Activated T-cell treated with anti-CD3 and anti-CD28 coated beads, Interleukin-2, amount 50 U/mL, for 48 hours (primary cell): Measurements from ENCODE around the gene TXNL4A.
A peak's percentile ranks its signal among the peaks of the same experiment; 100 is the strongest.

ENCODE experiments used
- DNase-seq, 2 experiments: peaks; one replicate each; pipeline ENCODE4 v3.0.0-alpha.2; 2020

TXNL4A gene

DNA sequence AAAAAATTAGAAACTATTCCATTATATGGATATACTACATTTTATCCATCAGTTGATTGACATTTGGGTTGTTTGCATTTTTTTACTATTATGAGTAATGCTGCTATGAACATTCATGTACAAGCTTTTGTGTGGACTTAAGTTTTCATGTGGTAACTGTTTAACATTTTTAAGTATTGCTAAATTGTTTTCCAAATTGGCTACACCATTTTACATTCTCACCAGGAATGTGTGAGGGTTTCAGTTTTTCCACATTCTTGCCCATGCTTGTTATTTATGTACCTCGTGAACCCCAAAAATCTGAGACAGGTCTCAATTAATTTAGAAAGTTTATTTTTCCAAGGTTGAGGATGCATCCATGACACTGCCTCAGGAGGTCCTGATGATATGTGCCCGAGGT, 3.1 kb upstream of the TXNL4A start:
- no peak for DNase-seq

GRCh38 chr18:79989195-79989497, 783 bp upstream of the TXNL4A start:
- peak in 1 of 2 experiments; percentile 25 for DNase-seq

GRCh38 chr18:79988071-79988450, 302 bp downstream of the TXNL4A start:
- DNase-seq, result peak; percentile 73 to 78

DNA sequence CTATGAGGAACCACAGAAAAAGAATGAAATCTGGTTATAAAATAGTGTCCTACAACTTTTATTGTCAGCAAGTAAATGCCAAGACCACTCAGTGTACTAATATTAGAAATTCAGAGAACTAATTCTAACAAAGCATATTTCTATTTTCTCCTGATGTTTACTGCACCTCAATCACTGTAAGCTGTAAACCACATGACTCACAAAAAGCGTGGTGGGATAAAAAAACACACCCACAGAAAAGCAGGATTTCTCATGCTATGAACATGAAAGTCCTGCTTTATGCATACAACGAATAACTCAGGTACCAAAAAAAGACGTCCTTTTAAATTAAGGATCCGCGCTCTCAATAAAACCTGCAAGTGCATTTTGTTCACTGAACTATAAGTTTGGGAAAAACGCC, 797 bp downstream of the TXNL4A start:
- no peak for DNase-seq

DNA sequence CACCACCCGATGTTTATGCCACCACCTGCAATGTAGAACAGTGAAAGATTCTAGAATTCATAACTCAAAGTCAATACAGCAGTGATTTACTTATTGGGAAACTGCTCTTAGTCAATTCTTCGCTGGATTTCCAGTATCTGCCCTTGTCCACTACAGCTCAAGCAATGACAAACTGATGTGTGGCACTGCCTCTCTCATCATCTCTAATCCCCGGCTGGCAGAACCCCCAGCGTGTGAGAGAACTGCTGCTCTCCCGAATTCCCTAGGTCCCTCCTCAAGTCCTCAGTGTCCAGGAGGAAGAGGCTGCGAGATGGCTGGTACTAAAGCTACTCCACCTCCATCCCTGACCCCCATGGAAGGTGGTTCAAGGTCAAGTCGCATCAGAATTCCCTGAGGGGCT, 1.6 kb downstream of the TXNL4A start:
- DNase-seq, result no peak

DNA sequence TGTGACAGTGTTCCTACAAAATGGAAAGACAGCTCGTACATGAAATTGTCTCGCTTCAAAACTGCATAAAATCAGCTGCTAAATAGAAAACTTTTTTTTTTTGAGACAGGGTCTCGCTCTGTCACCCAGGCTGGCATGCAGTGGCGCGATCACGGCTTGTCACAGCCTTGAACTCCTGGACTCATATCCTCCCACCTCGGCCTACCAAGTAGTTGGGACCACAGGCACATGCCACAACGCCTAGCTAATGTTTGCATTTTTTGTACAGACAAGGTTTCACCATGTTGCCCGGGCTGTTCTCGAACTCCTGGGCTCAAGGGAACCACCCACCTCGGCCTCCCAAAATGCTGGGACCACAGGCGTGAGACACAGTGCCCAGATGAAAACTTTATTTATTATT, 3.2 kb downstream of the TXNL4A start:
- DNase-seq, result no peak

- no peak for DNase-seq
Measured at GRCh38 chr18:79983793-79984192, 4.6 kb downstream of the TXNL4A start.

DNA sequence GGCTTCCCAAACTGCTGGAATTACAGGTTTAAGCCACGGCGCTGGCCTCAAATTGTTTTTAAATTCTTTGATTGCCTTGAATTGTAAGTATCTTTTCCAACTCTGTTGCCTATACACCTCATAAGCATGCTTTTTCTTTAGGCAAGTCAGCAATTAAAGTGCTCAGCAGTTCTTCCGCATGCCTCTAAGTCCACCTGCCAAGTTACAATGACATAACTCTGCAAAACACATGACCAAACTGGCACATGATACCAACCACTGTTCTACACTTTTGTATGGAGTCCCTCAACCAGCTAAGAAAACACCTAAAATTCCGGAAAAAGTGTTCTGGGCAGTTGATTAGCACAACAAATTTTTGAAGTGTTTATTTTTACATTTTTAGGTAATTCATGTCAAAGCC, 5.1 kb downstream of the TXNL4A start:
- no peak for DNase-seq

GRCh38 chr18:79982736-79983135, 5.6 kb downstream of the TXNL4A start:
- peak in 1 of 2 experiments; percentile 51 for DNase-seq

DNA sequence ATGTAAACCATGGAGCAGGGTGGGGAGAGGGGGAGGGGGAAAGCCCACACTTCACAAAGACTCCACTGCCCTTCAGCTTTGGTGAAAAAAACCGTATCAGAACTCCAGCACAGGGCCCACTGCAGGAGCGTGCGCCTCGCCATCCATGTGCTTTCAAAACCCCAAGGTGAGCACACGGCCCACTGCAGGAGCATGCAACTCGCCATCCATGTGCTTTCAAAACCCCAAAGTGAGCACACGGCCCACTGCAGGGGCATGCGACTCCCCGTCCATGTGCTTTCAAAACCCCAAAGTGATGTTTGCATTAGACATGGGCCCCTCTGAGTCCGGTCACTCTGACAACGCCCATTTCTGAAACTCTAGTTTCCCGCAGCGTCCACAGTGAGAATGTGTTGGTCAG, 7.8 kb downstream of the TXNL4A start:
- no peak for DNase-seq

DNA sequence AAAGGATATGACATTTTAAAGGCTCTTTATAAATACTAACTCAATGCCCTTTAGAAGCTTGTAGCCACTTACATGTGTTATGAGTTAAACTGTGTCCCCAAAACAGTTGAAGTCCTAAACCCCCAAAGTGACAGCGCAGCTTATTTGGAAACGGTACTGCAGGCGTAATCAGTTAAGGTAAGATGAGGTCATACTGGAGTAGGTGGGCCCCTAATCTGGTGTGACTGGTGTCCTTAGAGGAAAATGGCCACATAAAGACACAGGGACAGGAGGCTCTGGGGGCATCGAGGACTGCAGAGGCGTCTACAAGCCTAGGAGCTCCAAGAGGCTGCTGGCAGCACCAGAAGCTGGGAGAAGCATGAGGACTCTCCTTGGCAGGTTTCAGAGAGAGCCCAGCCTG, 8.5 kb downstream of the TXNL4A start:
- DNase-seq, result no peak

DNA sequence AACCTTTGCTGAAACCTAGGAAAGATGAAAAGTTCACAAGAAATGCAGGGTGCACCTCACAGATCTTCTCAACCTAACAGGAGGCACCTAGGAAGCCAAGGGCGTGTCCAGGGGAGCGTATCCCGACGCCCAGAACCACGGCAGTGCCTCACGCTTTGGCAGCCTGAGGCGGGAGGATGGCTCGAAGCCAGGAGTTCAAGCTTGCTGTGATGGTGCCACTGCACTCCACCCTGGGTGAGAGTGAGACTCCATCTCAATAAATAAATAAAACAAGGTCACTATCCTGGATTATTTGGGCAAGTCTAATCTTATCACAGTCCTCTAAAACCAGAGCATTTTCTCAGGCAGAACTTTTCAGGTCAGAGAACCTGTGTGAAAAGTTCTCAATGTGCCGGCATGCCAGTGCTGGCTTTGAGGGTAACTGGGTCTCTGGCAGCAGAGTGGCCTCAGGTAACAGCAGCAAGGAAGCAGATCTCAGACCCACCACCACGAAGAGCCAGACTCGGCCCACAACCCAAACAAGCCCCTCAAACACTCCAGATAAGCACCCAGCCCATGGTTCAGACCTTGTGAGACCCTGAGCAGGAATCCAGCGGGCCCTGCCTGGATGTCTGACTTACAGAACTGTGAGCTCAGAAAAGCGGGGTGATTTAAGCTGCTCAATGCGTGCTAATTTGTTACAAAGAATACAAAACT, 12.2 kb downstream of the TXNL4A start:
- no peak for DNase-seq

- no peak for DNase-seq
Measured at GRCh38 chr18:79975043-79975442, 13.3 kb downstream of the TXNL4A start.

DNA sequence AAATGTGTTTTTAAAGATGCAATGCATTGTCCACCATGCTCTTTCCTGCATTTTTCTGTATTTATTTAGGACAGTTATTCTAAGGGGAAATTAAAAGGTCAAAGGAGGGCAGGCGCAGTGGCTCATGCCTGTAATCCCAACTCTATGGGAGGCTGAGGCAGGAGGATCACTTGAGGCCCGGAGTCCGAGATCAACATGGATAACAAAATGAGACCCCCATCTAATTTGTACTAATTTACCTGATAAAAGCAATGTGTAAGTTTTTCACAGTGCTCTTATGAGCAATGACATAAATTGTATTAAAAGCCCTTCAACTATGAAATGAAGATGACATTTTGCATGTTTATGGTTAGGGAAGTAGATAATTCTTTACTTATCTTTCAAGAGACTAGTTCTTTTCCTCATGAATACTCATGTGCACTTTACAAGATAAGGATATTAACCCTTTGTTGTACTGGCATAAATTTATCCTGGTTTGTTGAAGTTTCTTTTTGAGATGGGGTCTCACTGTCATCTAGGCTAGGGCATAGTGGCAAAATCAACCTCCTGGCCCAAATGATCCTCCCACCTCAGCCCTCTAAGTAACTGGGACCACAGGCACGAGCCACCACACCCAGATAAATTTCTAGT, 14.2 kb downstream of the TXNL4A start:
- no peak for DNase-seq

DNA sequence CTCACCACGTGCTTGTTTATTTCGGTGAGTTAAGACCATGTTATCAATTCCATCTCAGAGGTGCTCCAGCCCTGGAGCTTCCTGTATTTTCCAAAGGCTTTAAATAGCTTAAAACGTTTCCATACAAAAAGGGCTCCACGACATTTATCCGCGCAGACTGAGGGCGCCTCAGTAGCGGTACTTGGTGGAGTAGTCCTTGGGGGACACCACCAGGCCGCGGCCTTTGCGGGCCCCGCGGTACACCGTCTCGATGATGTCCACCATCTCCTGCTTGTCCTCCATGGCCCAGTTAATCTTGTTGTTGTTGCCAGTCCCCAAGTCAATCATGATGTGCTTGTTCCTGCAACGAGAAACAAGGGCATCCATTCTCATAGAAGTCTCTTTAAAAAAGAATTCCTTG, 14.8 kb downstream of the TXNL4A start:
- no peak for DNase-seq

GRCh38 chr18:79972720-79973119, 15.6 kb downstream of the TXNL4A start:
- DNase-seq, result no peak

DNA sequence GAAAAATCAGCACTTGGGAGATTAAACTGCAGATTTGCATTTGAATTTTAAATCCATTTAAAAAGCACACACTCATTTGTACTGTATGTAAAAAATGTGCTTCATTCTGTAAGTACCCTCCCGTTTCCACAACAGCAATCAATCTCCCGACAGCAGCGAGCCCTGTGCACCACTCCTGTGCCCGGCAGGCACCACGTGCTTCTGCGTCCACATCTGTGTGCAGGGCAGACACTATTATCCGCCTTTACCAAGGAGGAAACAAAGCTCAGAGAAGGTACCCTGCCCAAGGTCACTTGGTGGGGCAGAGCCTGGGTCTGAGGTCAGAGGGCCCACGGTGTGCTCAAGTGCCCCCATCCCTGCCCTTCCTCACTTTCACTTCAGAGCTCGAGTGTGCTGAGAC, 16.4 kb downstream of the TXNL4A start:
- no peak for DNase-seq

- DNase-seq, result no peak
Measured at GRCh38 chr18:79971211-79971952, 17.0 kb downstream of the TXNL4A start.

DNA sequence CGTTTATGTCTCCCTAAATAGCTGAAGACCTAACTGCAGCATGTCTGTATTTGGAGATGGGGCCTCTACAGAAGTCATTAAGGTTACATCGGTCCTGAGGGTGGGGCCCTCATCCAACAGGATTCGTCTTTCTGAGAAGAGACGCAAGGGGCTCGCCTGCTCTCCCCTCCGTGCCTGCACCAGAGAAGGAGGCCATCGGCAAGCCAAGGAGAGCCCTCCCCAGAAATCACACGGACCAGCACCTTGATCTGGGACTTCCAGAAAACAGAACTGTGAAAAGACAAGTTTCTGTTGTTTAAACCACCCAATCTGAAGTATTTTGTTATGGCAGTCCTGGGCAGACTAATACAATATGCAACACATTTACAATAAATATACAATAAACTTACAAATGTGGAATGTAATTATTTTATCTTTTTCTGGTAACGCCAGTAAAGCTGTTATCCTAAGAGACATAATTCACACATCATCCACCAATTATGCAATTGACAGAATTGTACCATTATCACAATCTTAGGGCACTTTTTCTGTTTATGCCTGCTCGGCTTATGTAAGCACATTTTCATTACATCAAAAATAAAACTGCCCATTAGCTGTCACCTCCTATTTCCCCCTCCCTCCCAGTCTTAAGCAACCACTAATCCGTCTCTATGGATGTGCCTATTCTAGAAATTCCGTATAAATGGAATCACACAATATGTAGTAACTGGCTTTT, 17.8 kb downstream of the TXNL4A start:
- no peak for DNase-seq

DNA sequence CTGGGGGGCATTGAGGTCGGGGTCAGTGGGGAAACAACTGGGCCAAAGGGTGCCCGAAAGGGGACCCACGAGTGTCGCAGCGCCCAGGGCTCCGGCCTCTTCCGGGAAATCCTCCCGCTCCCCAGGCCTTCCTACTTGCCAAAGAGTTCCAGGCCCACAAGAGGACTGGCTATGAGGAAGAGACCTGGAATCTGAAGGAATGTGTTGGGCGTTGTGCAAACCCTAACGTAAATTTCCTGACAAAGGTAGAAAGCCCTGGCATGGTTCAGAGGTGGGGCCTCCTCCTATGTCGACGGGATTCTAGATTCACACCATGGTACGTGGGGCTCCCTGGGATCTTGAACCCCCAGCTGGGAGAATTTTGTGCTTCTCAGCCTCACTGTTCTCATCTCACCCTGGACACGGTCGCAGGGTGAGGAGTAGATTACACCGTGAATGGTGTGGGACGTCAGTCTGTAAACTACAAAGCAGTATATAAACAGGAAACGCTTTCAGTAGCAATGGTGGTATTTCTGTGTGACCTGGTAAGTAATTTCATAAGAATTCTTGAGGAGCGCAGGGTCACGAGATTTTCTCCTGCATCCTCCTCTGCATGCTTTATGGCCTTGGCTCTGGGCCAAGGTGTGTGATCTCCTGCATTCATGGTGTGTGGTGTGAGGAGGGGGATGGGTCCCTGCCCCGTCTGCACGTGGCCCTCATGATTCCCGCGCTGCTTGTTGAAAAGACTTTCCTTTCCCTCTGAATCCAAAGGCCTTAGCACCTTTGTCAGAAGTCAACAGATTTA, 23.1 kb downstream of the TXNL4A start:
- DNase-seq, result peak in 1 of 2 experiments; percentile 43

- DNase-seq, result peak; percentile 71 to 81
Measured at GRCh38 chr18:79964330-79965118, 23.8 kb downstream of the TXNL4A start, which contains the start of gene HSBP1L1. Gene HSBP1L1 (plus strand): TSS chr18:79964643. CDS start chr18:79964736, 93 bp downstream.
